GM18861 (cell line): ENCODE results near the gene FMN1.

Experiments
- ATAC-seq: cut with Tn5 transposase; IDR thresholded peaks from one replicate; pipeline ENCODE4 v1.9.1; 2021; ENCODE audit not compliant: unreplicated experiment

FMN1 gene

GRCh38 chr15:33125894-33126537 is 68.5 kb downstream of the FMN1 start:
- ATAC-seq: no peak

- ATAC-seq: no peak
These were observed 69.7 kb downstream of the FMN1 start for GRCh38 chr15:33124811-33125210.

- ATAC-seq: no peak
These were observed 70.2 kb downstream of the FMN1 start for GRCh38 chr15:33124279-33124678.

- ATAC-seq: no peak
These were observed 74.6 kb downstream of the FMN1 start for GRCh38 chr15:33119865-33120264.

- no peak for ATAC-seq
These were observed 75.2 kb downstream of the FMN1 start for GRCh38 chr15:33119273-33119672.

- ATAC-seq: no peak
These were observed 78.3 kb downstream of the FMN1 start for GRCh38 chr15:33116198-33116597.

- no peak for ATAC-seq
These were observed 79.2 kb downstream of the FMN1 start for GRCh38 chr15:33115191-33115861.

- ATAC-seq: no peak
These were observed 80.2 kb downstream of the FMN1 start for GRCh38 chr15:33114374-33114717.

GRCh38 chr15:33113666-33114373 is 80.7 kb downstream of the FMN1 start:
- ATAC-seq: no peak

GRCh38 chr15:33112541-33113105 is 81.9 kb downstream of the FMN1 start:
- ATAC-seq: no peak

GRCh38 chr15:33111041-33111451 is 83.5 kb downstream of the FMN1 start:
- ATAC-seq: no peak

GRCh38 chr15:33109345-33109744 is 85.2 kb downstream of the FMN1 start:
- no peak for ATAC-seq

GRCh38 chr15:33108518-33108917 is 86.0 kb downstream of the FMN1 start:
- ATAC-seq: no peak

GRCh38 chr15:33107950-33108349 is 86.6 kb downstream of the FMN1 start:
- ATAC-seq: no peak

GRCh38 chr15:33104212-33104611 is 90.3 kb downstream of the FMN1 start:
- ATAC-seq: no peak

GRCh38 chr15:33101036-33101435 is 93.5 kb downstream of the FMN1 start:
- ATAC-seq: no peak

GRCh38 chr15:33100314-33100713 is 94.2 kb downstream of the FMN1 start:
- ATAC-seq: no peak

GRCh38 chr15:33099739-33100138 is 94.8 kb downstream of the FMN1 start:
- no peak for ATAC-seq

GRCh38 chr15:33099213-33099612 is 95.3 kb downstream of the FMN1 start:
- no peak for ATAC-seq

- ATAC-seq: no peak
These were observed 96.1 kb downstream of the FMN1 start for GRCh38 chr15:33098094-33099058.

GRCh38 chr15:33096134-33096533 is 98.4 kb downstream of the FMN1 start:
- ATAC-seq: no peak
